Measurements from ENCODE around the gene TMPRSS13. TPM values are rescaled to one million over a fixed set of nuclear protein-coding genes. Genes with fewer than 3 reads are reported as not detected.
"Not testable (repeated sequence)": the region's sequence is repeated elsewhere in the genome, so short reads cannot be mapped to it uniquely, and the experiment has no call there.

TMPRSS13 gene
- total RNA-seq, 1 experiment from 2014 or later = 0.50 TPM

DNA sequence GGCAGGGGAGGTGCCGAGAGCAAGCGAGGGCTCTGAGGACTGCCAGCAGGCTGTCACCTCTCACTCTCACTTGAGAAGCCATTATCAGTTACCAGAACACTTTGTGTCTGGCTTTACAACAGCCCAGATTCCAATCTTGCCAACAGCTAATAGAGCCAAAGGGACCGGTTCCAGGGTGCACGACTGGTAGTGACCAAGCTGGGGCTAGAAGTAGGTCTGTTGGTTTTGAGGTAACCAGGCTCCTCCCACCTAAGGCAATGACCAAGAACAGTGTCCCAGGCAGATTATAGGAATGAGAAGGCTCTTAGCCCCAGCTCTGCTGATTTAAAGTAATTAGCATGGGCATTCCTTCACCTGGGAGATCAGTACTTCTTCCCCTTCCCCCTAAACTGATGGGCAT, 49.8 kb upstream of the TMPRSS13 start:
- H3T11ph ChIP-seq (ENCODE audit: low read length) = no peak overlapping the region
- no peak overlapping the region for H3K4me3 Mint-ChIP-seq
- no peak overlapping the region for H3K18ac ChIP-seq (ENCODE audit: insufficient read length, low read depth, low read length)
- no peak overlapping the region for H3K56ac ChIP-seq (ENCODE audit: insufficient read length, low read depth, low read length)
- peaks cover 25% of the 10 kb centered on the region for H3K27me3 Mint-ChIP-seq (ENCODE audit: low read depth)
- H3K79me1 ChIP-seq (ENCODE audit: insufficient read depth, low read depth, low read length, poor library complexity, severe bottlenecking) = no peaks in the 10 kb centered on the region
- H2AFZ ChIP-seq (ENCODE audit: low read length) = no peak overlapping the region
- H3K9me3 Mint-ChIP-seq = peaks cover 0 to 4% of the 10 kb centered on the region in 2 experiments; a peak in 1 of 5 replicates
- no peaks in the 10 kb centered on the region; the same call in 1 of the 2 replicates for H3K4me1 ChIP-seq (ENCODE audit: insufficient read depth, low read length)
- no peak overlapping the region for H3K27ac Mint-ChIP-seq
- no peak overlapping the region for H2BK12ac ChIP-seq (ENCODE audit: insufficient read length, low read depth, low read length)
- H4K91ac ChIP-seq (ENCODE audit: insufficient read length, low read depth, low read length) = no peak overlapping the region
- H3K4ac ChIP-seq (ENCODE audit: low read depth, low read length) = no peak overlapping the region
- H3K4me1 Mint-ChIP-seq = peaks cover 6 to 11% of the 10 kb centered on the region in 2 experiments
- no peak overlapping the region for H3K23ac ChIP-seq (ENCODE audit: insufficient read length, low read depth, low read length)
- DNase-seq = no peak
- no peak overlapping the region for H3K14ac ChIP-seq (ENCODE audit: insufficient read depth, low read length)
- no peak overlapping the region for H2BK15ac ChIP-seq (ENCODE audit: low read depth, low read length)
- no peak overlapping the region for H3K27ac ChIP-seq (ENCODE audit: insufficient read length, low read depth, low read length)
- no peaks in the 10 kb centered on the region for H3K23me2 ChIP-seq (ENCODE audit: insufficient read length, low read depth, low read length, poor library complexity, severe bottlenecking)
- H3K36me3 Mint-ChIP-seq (ENCODE audit: insufficient read depth in 1 of 3, low read depth in 3 of 3) = no peaks in the 10 kb centered on the region; a peak in 1 of 7 replicates
- H3K79me2 ChIP-seq (ENCODE audit: insufficient read depth, low read length) = no peaks in the 10 kb centered on the region
- WGBS (ENCODE audit: extremely low coverage, insufficient read length, low lambda C conversion rate) = no CpG with 5 or more reads among the region's 4 CpGs
- H3K27me3 ChIP-seq (ENCODE audit: insufficient read depth, low read length) = no peaks in the 10 kb centered on the region; the same call in 1 of the 2 replicates
- no peak overlapping the region for H2BK120ac ChIP-seq (ENCODE audit: low read depth, low read length, poor library complexity, severe bottlenecking)
- H4K20me1 ChIP-seq (ENCODE audit: control insufficient read depth, insufficient read depth, insufficient read length) = no peaks in the 10 kb centered on the region
- no peaks in the 10 kb centered on the region for H3K9me3 ChIP-seq (ENCODE audit: control insufficient read depth, low read depth, low read length)
- H4K5ac ChIP-seq (ENCODE audit: insufficient read length, low read depth, low read length) = no peak overlapping the region
- no peak overlapping the region for H3K4me2 ChIP-seq (ENCODE audit: insufficient read depth, insufficient read length, low read length)
- TF ChIP-seq, protein P1, sequence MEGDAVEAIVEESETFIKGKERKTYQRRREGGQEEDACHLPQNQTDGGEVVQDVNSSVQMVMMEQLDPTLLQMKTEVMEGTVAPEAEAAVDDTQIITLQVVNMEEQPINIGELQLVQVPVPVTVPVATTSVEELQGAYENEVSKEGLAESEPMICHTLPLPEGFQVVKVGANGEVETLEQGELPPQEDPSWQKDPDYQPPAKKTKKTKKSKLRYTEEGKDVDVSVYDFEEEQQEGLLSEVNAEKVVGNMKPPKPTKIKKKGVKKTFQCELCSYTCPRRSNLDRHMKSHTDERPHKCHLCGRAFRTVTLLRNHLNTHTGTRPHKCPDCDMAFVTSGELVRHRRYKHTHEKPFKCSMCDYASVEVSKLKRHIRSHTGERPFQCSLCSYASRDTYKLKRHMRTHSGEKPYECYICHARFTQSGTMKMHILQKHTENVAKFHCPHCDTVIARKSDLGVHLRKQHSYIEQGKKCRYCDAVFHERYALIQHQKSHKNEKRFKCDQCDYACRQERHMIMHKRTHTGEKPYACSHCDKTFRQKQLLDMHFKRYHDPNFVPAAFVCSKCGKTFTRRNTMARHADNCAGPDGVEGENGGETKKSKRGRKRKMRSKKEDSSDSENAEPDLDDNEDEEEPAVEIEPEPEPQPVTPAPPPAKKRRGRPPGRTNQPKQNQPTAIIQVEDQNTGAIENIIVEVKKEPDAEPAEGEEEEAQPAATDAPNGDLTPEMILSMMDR (conservative IDR thresholded peaks at IDR 0.05) = no peak
- no peak overlapping the region for H4K8ac ChIP-seq (replicated peaks; ENCODE audit: insufficient read length, low read depth, low read length)
- no peak overlapping the region for H2BK20ac ChIP-seq (ENCODE audit: low read depth, low read length, poor library complexity, severe bottlenecking)
- H2AK5ac ChIP-seq (ENCODE audit: insufficient read length, low read length) = no peak overlapping the region
- H2BK5ac ChIP-seq (ENCODE audit: insufficient read length, low read length) = no peak overlapping the region
- no peak overlapping the region for H3K9ac ChIP-seq (ENCODE audit: extremely low read depth, insufficient read length, low read length)

DNA sequence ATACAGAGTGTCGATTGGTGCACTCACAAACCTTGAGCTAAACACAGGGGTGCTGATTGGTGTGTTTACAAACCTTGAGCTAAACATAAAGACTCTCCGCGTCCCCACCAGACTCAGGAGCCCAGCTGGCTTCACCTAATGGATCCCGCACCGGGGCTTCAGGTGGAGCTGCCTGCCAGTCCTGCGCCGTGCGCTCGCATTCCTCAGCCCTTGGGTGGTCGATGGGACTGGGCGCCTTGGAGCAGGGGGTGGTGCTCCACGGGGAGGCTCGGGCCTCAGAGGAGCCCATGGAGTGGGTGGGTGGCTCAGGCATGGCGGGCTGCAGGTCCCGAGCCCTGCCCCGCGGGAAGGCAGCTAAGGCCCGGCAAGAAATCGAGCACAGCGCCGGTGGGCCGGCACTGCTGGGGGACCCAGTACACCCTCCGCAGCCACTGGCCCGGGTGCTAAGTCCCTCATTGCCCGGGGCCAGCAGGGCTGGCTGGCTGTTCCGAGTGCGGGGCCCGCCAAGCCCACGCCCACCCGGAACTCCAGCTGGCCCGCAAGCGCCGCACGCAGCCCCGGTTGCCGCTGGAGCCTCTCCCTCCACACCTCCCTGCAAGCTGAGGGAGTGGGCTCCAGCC, 49.2 kb upstream of the TMPRSS13 start:
- not testable (repeated sequence) for H2BK20ac ChIP-seq (ENCODE audit: low read depth, low read length, poor library complexity, severe bottlenecking); H2AK5ac ChIP-seq (ENCODE audit: insufficient read length, low read length); H3K4ac ChIP-seq (ENCODE audit: low read depth, low read length); DNase-seq; H3K23me2 ChIP-seq (ENCODE audit: insufficient read length, low read depth, low read length, poor library complexity, severe bottlenecking); H2BK5ac ChIP-seq (ENCODE audit: insufficient read length, low read length); H2AFZ ChIP-seq (ENCODE audit: low read length); H3K79me2 ChIP-seq (ENCODE audit: insufficient read depth, low read length); H3K23ac ChIP-seq (ENCODE audit: insufficient read length, low read depth, low read length); H3K27ac ChIP-seq (ENCODE audit: insufficient read length, low read depth, low read length); H3K79me1 ChIP-seq (ENCODE audit: insufficient read depth, low read depth, low read length, poor library complexity, severe bottlenecking); H3K9me3 Mint-ChIP-seq; H3K27me3 ChIP-seq (ENCODE audit: insufficient read depth, low read length); H2BK12ac ChIP-seq (ENCODE audit: insufficient read length, low read depth, low read length); H3K4me1 ChIP-seq (ENCODE audit: insufficient read depth, low read length); H3K14ac ChIP-seq (ENCODE audit: insufficient read depth, low read length); H3T11ph ChIP-seq (ENCODE audit: low read length); H4K5ac ChIP-seq (ENCODE audit: insufficient read length, low read depth, low read length); H3K9me3 ChIP-seq (ENCODE audit: control insufficient read depth, low read depth, low read length); H4K91ac ChIP-seq (ENCODE audit: insufficient read length, low read depth, low read length); H4K20me1 ChIP-seq (ENCODE audit: control insufficient read depth, insufficient read depth, insufficient read length); H4K8ac ChIP-seq (replicated peaks; ENCODE audit: insufficient read length, low read depth, low read length); H3K36me3 Mint-ChIP-seq (ENCODE audit: insufficient read depth in 1 of 3, low read depth in 3 of 3); H3K27ac Mint-ChIP-seq; H3K56ac ChIP-seq (ENCODE audit: insufficient read length, low read depth, low read length); H3K4me3 Mint-ChIP-seq; H2BK120ac ChIP-seq (ENCODE audit: low read depth, low read length, poor library complexity, severe bottlenecking); H2BK15ac ChIP-seq (ENCODE audit: low read depth, low read length); H3K4me2 ChIP-seq (ENCODE audit: insufficient read depth, insufficient read length, low read length); H3K18ac ChIP-seq (ENCODE audit: insufficient read length, low read depth, low read length); H3K9ac ChIP-seq (ENCODE audit: extremely low read depth, insufficient read length, low read length)
- peaks cover 6 to 11% of the 10 kb centered on the region in 2 experiments for H3K4me1 Mint-ChIP-seq
- peaks cover 19% of the 10 kb centered on the region for H3K27me3 Mint-ChIP-seq (ENCODE audit: low read depth)
- no CpG with 5 or more reads among the region's 36 CpGs for WGBS (ENCODE audit: extremely low coverage, insufficient read length, low lambda C conversion rate)
